Esophagus (tissue), 2 donors: ENCODE measurements around the gene CD8B2. TPM values are rescaled to one million over a fixed set of nuclear protein-coding genes. Genes with fewer than 3 reads are reported as not detected.
"Not testable (repeated sequence)": the region's sequence is repeated elsewhere in the genome, so short reads cannot be mapped to it uniquely, and the experiment has no call there.

Source experiments
- H3K27ac ChIP-seq, 2 donors: one replicate each; pipeline ENCODE4 v1.5.1; 2013; ENCODE audit warnings: low read depth in 2 of 2, mild to moderate bottlenecking in 2 of 2, inconsistent platforms in 1 of 2, low read length in 1 of 2, moderate library complexity in 1 of 2
- H3K27me3 ChIP-seq, 2 donors: one replicate each; pipeline ENCODE4 v1.6.1; 2013; ENCODE audit warnings: low read length in 2 of 2, control low read depth in 1 of 2, mild to moderate bottlenecking in 1 of 2; ENCODE audit not compliant: insufficient read depth in 2 of 2, control insufficient read depth in 1 of 2
- H3K36me3 ChIP-seq, 2 donors: one replicate each; pipeline ENCODE4 v1.6.1; 2013; ENCODE audit warnings: low read length in 1 of 2; ENCODE audit not compliant: control insufficient read depth in 2 of 2, insufficient read depth in 2 of 2
- H3K4me1 ChIP-seq, 2 donors: one replicate each; pipeline ENCODE4 v1.6.1; 2013; ENCODE audit warnings: low read length in 1 of 2; ENCODE audit not compliant: control insufficient read depth in 2 of 2, insufficient read depth in 2 of 2
- H3K4me3 ChIP-seq, 2 donors: one replicate each; pipeline ENCODE4 v1.5.1; 2013; ENCODE audit warnings: low read length in 2 of 2, mild to moderate bottlenecking in 2 of 2, low read depth in 1 of 2, moderate library complexity in 1 of 2
- H3K9me3 ChIP-seq, 2 donors: one replicate each; pipeline ENCODE4 v1.6.1; 2013; ENCODE audit warnings: mild to moderate bottlenecking in 2 of 2, low read depth in 1 of 2, low read length in 1 of 2, moderate library complexity in 1 of 2; ENCODE audit not compliant: control insufficient read depth in 2 of 2, insufficient read depth in 1 of 2
- WGBS, 2 donors: extraction: QIAGEN DNeasy Blood & Tissue Kit; methylation state at CpG; one replicate each; pipeline ENCODE4 v1.1.7; 2013; 5-methylcytosine and 5-hydroxymethylcytosine counted together
- polyA plus RNA-seq, 2 donors: library from polyadenylated mRNA; stranded (reverse); fragments of 200-250 nt; gene quantifications; one replicate each; pipeline ENCODE4 v1.2.3, GENCODE V29; 2013
- donor health status: healthy with polysubstance abuse.
- donor health status: Bipolar disorder and iron deficiency.

Gene CD8B2
- under 1 TPM; 0.06 to 0.10 TPM for polyA plus RNA-seq

DNA sequence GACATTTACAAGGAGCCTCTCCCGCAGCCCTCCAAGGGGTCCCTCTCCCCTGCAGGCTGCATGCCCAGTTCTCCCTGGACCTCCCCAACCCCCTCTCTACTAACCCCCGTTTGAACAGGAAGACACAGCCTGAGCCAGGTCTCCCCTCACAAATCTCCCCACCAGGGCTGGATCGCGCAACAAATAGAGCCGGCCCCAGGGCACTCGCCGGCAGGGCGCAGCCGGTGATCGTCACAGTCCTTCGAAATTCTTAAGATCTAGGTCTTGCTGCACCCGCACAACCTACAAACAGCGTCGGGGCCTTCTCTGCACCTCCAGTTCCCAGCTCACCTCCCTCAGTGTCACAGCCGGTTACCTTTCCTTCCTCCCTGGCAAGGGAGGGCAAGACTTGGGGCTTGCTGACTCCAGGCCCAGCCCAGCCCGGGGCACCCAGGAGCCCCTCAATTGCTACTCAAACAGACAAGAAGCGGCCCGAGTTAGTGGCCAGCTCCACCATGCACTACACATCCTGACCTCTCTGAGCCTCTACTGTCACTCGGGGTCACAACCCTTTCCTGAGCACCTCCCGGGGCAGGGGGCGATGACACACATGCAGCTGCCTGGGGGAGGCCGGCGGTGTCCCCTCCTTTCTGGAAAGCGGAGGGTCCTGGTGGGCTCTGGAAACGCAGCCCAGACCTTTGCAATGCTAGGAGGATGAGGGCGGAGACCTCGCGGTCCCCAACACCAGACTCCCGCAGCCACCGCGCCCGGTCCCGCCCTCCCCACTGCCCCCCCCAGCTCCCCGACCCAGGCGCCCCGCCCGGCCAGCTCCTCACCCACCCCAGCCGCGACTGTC is at the start of gene CD8B2:
Gene CD8B2 (plus strand): TSS at position 814 of the 835 bp plus-strand sequence. CDS start 63 bp downstream, outside the sequence.
- not testable (repeated sequence) for H3K27me3 ChIP-seq, H3K9me3 ChIP-seq, H3K27ac ChIP-seq, H3K4me1 ChIP-seq, H3K4me3 ChIP-seq, H3K36me3 ChIP-seq
- WGBS, 2 donors, result 27 to 31% methylated on average over 18 to 32 of the region's 39 CpGs

GRCh38 chr2:106461882-106462281 is 25.3 kb upstream of the CD8B2 start:
- H3K9me3 ChIP-seq, H3K4me1 ChIP-seq, H3K27me3 ChIP-seq, H3K4me3 ChIP-seq, H3K36me3 ChIP-seq, H3K27ac ChIP-seq: not testable (repeated sequence)
- 49% methylated on average over 10 of the region's 10 CpGs for WGBS, 2 donors

- not testable (repeated sequence) for H3K9me3 ChIP-seq, H3K36me3 ChIP-seq, H3K4me3 ChIP-seq, H3K27ac ChIP-seq, H3K27me3 ChIP-seq, H3K4me1 ChIP-seq
- 95% methylated on average over 32 to 49 of the region's 49 CpGs for WGBS, 2 donors
These were observed 19.6 kb upstream of the CD8B2 start for GRCh38 chr2:106467516-106467915.

- H3K4me1 ChIP-seq, H3K36me3 ChIP-seq, H3K27ac ChIP-seq, H3K4me3 ChIP-seq, H3K9me3 ChIP-seq, H3K27me3 ChIP-seq: not testable (repeated sequence)
- 97 to 98% methylated on average over 45 of the region's 45 CpGs for WGBS, 2 donors
These were observed 19.1 kb upstream of the CD8B2 start, which contains the start of gene RGPD3 for GRCh38 chr2:106468107-106468506. RGPD3 (minus strand) TSS chr2:106468413; CDS start chr2:106468288, 125 bp downstream.

GRCh38 chr2:106470658-106471057 is 16.5 kb upstream of the CD8B2 start:
- 0 to 1% methylated on average over 4 of the region's 4 CpGs for WGBS, 2 donors
- not testable (repeated sequence) for H3K27me3 ChIP-seq, H3K36me3 ChIP-seq

GRCh38 chr2:106477647-106478046 is 9.5 kb upstream of the CD8B2 start:
- H3K27me3 ChIP-seq, H3K4me1 ChIP-seq, H3K4me3 ChIP-seq, H3K36me3 ChIP-seq, H3K27ac ChIP-seq, H3K9me3 ChIP-seq: not testable (repeated sequence)
- 68 to 78% methylated on average over 1 of the region's 4 CpGs for WGBS, 2 donors

More at GRCh38 chr2:106470658-106471057, 16.5 kb upstream of the CD8B2 start:
- not testable (repeated sequence) for H3K9me3 ChIP-seq, H3K4me3 ChIP-seq, H3K27ac ChIP-seq, H3K4me1 ChIP-seq

GRCh38 chr2:106479563-106479962 is 7.6 kb upstream of the CD8B2 start:
- not testable (repeated sequence) for H3K9me3 ChIP-seq, H3K27me3 ChIP-seq, H3K4me1 ChIP-seq, H3K27ac ChIP-seq, H3K4me3 ChIP-seq, H3K36me3 ChIP-seq
- WGBS, 2 donors, result no CpG with 5 or more reads among the region's 1 CpG

DNA sequence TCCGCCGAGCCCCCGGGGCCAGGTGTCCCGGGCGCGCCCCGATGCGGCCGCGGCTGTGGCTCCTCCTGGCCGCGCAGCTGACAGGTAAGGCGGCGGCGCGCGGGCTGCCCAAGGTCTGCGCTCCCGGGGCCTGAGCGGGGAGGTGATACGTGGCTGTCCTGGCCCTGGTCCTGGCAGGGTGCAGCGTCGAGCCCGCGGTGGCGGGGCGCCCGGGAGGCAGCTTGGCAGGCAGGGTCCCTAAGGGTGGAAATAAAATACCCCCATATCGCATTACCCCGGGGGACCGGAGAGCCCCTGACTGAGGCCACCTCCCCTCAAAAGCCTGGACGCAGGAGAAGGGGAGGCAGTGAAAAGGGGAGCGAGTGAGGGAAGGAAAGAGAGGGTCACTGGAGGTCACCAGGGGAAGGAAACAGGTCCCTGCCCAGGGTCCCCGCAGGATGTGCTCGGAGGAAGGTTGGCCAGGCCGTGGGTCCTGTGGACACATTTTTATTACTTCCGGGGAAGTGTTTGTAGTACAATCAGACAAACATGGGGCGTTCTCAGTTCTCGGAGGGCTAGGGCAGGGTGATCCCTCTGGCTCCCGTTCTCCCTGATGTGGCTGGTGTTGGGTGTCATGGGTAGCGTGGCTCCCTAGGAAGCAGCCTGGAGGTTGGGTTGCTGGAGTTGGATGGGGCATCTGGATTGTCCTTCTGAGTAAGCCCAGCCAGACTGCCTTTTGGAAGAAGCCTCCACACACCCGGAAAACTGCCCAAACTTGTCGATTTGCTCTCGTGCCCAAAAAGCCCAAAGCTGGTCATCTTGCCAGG is 425 bp downstream of the CD8B2 start:
- H3K27me3 ChIP-seq, H3K4me3 ChIP-seq, H3K9me3 ChIP-seq, H3K4me1 ChIP-seq, H3K27ac ChIP-seq, H3K36me3 ChIP-seq: not testable (repeated sequence)
- 22 to 24% methylated on average over 41 to 44 of the region's 44 CpGs for WGBS, 2 donors

DNA sequence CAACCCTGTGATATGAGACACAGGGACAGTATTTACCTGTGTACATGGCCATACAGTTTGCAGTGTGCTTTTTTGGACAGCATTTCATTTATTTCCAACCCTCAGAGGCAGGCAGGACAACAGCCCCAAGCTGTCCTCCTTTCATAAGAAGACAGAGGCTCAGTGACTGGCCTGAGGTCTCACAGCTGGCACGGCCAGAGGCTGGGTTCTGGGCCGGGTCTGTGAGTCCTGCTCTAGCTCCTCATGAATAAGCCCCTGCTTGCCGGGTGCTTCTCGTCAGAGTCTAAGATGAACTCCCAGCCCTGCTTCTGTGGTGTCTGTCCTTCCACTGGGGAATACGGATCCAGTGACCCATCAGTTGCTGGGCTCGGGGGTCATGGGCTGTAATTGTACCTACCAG is 2.5 kb downstream of the CD8B2 start:
- not testable (repeated sequence) for H3K36me3 ChIP-seq, H3K27ac ChIP-seq, H3K27me3 ChIP-seq, H3K9me3 ChIP-seq, H3K4me3 ChIP-seq, H3K4me1 ChIP-seq
- WGBS, 2 donors, result 72 to 78% methylated on average over 6 of the region's 6 CpGs
